Measurements from ENCODE around the gene TSPAN18.

The TSPAN18 gene

DNA sequence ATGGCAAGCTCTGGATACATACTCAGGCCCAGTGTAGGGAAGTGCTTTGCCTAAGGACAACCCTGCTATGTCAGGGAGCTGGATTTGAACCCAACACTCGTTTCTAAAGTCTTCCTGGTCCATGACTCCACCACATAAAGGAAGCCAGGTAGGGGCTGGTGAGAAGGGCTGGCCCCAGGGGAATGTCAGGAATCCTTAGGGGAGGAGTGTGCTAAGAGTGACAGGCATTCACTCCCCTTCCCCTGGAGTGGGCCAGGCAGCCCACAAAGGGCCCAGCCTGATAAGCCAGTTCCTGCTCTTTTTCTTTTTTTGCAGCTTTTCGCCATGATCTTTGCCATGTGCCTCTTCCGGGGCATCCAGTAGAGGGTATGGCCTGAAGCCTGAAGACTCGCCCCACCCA lies 202.1 kb downstream of the TSPAN18 start:
- no peak for DNase-seq

DNA sequence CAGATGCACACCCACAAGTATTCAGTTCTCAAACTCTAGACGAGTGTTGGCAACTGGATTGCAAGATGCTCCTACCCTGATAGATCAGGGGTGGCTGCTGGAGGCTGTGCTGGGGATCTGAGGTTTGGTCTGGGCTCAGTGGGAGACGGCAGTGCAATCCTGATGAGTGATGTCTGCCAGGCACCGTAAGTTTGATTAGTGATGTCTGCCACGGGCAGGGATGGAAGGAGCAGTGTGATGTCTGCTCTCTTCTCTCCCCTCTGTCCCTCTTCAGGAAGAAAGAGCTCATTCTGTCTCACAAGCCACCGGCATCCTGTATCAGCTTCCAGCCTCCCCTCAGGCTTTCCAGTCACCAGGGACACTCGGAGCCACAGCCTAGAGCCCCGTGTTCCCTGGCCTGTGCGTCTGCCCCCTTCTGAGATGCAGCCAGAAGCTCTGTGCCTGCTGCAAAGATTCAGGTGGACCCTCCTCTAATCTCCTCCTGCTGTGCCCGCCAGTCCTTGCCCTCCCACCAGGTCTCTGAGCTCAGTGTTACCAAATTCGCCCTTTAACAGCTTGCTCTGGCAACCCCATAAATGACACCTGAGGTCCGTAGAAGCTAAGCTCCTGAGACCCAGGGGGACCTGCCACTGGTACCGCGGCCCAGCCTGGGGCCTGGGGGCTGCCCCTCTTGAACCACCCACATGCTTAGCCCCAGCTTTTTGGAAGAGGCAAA lies 204.0 kb downstream of the TSPAN18 start:
- no peak for DNase-seq

DNA sequence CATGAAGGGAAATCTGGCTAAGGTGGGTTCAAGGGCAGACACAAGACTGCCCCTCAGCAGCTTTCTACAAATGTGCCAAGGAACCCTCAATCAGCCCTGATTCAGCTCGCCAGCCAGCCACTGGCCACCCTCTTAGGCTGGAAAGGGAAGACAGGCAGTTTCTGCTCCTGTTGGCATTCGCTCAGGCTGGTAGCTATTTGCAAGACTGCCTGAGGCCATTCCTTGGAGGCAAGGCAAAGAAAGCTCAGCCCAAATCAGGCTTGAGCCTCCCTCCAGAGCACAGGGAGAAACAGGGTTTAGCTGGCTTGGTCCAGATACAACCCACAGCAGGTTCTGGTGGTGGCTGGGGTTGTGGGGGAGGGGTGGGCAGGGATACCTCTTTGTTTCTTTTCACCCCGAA lies 204.7 kb downstream of the TSPAN18 start:
- no peak for DNase-seq

DNA sequence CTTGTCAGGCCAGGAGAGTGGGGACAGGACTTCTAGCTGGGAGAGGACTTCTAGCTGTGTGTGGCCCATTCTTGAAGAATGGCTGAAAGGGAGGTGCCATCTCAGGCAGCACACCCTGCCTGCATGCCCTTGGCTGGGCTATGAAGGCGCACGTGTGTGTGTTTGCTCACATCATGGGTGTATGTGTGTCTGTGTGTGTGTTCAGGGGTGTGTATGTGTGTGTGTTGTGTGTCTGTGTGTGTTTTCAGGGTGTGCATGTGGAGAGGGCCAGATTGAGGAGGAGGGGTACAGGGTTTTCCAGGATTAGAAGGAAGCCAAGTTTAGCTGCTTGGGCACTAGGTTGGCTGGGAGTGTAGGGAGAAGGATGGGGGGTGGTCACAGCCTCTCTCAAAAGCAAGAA lies 207.3 kb downstream of the TSPAN18 start:
- no peak for DNase-seq

DNA sequence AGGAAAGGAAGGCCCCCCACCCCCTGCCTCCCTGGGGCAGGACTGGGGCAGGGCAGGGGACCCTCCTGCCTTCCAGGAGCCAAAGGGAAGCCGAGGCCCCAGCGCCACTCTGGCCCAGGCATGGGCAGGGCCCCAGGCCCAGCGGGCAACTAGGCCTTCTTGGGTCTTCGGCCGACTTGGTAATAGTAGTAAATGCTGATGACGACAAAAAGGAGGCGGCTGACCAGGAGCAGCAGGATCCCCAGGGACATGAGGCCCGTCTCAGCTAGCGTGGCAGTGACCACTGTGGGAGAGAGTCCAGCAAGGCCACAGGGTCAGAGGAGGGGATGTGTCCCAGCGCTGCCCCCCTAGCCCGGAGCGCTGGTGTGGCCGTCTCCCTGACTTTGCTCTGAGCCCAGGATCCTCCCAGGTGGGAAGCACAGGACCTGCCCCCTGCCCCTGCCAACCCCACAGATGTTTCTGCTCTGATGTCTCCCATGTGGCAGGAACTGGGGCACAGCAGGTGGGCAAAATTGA lies 208.0 kb downstream of the TSPAN18 start:
- DNase-seq = no peak

DNA sequence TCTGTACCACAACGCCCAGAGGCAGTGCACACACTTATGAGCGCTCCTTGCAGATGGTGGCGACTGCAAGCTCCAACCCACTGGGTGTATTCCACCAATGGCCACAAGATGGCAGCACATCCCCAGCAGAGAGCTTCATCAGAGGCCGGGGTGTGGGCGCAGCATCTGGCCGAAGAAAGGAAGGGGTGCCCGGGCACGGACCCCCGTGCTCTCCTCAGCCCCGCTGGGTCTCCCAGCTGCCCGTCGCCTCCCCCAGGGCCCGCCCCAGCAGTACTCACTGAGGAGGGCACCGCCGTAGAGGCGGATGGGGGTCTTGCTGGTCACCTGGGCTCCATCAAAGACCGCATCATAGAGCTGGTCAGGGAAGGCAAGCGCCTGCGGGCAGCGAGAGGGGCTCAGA lies 209.8 kb downstream of the TSPAN18 start:
- DNase-seq = no peak

DNA sequence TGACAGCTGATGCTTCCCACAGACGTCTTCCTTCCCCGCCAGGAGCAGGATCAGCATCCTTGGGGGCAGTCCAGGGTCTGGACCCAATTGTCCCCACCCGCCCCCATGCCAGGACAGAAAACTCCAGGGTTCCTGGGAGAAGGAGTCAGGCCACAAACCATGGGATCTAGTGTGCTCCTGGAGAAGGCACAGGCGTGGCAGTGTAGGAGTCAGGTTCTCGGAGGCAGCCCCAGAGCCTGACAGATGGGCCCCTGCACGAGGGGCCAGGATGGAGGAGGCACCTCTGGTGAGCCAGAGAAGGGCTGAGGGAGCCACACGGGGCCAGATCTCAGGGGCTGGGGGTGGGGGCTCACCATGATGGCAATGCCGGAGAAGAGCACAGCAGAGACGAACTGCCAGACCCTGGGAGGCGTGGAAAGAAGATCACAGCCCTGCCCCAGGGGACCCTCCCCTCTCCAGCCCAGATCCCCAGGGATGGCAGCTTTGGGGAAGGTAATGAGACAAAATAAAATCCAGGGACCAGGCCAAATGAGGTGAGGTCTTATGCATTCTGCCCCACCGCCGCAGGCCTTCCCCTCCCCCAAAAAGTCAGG lies 210.3 kb downstream of the TSPAN18 start:
- DNase-seq = no peak

DNA sequence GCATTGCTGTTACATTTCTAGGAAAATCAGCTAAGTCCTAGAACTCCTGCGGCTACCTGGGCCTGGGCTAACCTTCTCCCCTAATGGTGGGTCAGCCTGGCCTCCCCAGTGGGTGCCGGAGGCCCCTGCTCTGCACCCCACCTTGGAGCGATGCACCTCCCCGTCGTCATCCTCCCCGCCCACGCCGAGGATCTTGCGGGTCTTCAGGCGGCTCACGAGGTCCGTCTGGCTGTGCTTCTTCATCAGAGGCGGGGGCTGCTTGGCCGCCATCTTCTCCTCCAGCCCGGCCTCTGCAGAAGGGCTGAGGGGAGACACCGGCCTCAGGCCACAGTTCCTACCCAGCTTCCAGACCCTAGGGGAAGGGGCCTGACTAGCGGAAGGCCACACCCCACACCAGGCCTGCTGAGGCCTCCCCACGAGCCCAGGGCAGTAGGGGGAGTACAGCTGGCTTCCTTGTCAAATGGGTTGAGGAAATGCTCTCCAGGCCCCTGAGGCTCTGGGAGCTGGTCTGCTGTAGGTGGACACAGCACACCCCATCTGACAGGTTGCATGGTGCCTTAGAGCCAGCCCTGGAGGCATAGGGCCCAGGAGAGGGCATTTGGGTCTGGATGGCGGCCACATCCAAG lies 211.4 kb downstream of the TSPAN18 start:
- DNase-seq = no peak

DNA sequence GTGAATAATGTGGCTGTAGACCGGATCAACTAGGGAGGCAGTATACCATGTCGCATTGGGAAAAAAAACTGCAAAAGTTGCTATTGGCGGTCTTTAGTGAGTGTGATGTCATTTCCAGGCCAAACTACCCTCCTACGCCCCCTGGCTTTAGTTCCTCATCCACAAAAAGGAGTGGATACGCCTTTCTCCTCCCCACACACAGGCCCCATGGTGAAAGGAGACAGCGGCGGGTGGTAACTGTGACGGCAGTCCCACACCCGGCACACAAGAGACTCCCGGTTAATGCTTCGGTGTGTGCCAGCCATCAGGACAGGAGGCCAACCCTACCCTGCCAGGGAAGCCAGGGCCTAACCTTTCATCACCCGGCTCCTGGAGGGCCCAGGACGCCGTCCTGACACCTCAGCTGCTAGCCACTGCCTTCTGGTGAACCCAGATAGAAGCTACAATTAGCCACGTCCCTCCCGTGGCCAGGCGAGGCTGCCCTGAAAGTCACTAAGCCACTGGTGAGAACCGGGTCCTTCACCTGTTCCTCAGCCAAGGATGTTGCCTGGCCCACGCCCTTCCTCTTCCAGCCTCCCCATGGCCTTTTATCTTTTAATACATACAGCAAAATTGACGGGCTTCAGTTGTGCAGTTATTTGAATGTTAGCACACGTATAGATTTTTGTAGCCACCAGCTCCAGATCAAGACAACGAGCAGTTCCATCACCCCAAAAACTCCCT lies 213.1 kb downstream of the TSPAN18 start:
- no peak for DNase-seq

DNA sequence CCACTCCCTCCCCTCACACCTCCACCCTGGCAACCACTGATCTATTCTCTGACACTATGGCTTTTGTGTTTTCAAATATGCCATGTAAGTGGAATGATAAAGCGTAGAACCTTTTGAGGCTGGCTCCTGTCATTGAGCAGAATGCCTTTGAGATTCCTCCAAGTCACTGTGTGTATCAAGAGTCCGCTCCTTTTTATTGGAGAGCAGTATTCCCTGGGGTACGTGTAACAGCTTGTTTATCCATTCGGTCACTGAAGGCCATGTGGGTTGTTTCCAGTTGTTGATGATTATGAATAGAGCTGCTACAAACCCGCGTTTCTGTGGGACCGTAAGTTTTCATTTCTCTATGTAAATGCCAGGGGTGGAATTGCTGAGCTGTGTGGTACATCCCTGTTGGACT lies 213.6 kb downstream of the TSPAN18 start:
- no peak for DNase-seq

DNA sequence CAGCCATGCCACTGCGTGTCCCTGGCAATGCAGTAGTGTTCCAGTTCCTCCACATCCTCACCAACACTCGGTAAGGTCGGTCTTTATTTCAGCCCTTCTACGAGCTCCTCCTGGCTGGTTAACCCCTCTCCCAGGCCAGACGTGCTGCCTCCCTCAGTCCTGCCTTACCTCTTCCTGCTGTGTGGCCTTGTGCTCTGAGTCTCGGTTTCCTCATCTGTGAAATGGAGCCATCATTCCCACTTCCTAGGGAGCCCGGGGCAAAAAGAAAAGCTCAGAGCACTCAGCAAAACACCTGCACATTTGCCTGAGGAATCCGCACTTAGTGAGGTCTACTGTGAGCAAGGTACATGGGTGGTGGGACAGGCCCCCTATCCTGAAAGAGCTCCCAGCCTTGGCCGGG lies 214.1 kb downstream of the TSPAN18 start:
- no peak for DNase-seq

DNA sequence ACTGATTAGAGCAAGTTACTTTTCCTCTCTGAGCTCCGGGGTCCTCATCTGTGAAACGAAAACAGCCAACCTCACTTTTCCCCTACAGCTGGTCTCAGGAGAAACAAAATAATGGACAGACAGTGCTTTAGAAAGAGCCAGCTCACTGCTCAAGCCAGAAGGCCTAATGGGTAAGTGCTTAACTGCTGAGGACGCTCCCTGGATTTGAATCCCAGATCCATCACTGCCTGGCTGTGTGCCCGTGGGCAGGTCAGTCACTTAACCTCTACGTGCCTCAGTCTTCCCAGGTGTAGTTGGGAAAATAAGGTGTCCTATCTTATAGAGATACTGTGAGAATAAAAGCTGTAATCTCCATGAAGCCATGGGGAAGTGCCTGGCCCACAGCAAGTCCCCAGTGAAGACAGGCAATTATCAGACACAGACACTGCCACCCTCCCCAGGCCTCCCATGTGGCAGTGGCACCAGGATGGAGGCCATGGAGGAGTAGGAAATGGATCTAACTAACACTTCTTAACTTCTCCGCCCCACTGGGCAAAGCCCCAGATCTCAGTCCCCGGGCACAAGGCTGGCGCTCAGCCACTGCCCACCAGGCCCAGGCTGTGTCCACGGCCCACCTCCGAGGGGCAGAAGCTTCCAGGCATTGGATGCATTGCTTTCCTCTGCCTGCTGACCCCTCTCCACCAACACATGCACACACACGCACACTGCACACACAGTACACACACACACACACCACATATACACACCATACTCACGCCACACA lies 214.7 kb downstream of the TSPAN18 start:
- DNase-seq = no peak

DNA sequence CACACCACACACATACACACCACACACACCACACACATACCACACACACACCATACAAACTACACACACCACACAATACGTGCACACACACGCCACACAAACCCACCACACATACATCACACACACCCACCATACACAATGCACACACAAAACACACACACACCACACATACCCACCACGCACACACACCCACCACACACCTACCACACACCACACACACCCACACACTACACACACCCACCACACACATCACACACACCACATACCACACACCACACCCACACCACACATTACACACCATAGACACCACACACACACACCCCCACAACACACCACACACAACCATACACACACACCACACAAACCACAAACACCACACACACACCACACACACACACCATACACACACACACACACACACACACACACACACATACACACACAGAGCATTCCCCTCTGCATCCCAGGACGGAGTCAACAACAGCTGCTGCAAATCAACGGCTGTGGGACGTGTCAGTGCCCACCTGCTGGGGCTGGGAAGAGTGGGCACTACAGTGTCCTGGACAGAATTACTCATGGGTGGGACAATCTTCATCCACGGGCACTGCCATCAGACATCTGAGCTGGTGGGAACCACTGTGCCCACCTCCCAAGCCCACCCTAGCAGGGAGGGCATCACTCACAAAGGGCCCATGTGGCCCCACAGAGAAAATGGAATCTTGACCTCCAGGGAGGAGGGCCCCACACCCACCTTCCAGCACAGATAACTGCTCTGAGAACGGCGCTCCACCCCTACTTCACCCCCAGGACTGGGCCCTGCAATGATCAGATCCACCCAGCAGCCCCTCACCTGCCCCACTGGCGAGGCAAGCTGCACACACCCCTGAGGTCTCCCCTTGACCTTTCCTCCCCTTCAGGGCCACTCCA lies 215.5 kb downstream of the TSPAN18 start:
- DNase-seq = no peak

DNA sequence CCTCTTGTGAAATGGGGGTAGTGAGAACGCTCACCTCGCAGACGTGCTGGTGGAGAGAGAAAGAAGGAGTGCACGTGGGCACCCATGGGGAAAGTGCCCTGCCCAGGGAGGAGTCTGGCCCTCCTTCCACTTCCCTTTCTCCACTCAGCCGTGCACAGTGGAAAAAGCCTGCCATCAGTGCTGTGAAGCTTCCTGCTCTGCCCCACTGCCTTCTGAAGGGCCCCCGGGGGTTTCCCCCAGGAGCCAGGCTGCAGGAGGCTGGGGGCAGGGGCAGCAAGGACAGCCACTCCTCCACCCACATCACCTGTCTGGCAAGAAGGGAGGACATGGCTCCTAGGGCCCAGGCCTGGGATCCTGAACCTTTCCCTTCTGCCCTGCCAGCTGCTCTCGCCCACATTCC lies 216.4 kb downstream of the TSPAN18 start:
- no peak for DNase-seq

DNA sequence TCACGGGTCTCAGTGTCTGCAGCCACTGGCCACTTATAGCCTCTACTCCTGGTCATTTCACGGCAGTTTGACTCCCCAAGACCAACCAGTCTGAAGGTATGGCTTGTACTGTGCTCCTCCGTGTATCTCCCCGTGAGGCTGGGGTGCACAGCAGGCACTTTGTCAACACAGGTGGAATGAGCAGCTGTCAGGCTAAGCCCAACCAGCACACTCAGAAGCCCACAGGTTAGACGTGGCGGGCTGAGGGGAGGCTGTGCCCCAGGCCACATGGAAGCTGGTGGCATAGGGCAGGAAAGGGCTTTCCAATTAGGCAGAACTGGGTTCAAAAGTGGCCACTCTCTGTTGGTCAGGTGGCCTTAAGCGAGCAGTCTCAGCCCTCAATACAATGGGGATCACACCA lies 216.9 kb downstream of the TSPAN18 start:
- no peak for DNase-seq

DNA sequence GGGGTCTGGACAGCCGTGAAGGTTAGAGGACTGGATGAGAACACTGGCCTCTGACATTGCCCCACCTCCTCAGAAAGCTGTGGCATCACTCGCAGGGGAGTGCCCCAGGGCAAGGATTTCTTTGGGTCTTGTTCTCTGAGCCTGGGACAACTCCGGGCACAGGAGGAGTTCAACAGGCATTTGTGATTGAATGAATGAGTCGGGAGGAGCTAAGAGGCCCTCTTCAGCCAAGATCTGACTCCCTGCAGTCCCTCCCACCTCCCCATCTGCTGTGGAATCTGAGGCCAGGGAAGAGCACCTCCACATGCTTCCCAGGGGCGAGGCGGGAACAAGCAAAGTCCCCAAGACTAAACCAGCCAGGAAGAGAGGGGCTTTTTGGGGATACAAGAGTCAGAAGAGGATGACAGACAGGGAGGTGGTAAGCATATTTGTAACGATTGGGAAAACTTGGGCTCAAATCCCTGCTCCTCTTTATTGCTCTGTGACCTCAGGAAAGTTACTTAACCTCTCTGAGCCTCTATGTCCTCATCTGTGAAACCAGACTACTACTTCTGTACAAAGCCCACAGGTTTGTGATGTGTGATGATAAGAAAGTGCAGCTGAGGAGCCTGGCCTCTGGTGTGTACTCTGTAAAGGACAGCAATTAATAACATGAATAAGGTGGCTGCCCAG lies 217.6 kb downstream of the TSPAN18 start:
- no peak for DNase-seq

DNA sequence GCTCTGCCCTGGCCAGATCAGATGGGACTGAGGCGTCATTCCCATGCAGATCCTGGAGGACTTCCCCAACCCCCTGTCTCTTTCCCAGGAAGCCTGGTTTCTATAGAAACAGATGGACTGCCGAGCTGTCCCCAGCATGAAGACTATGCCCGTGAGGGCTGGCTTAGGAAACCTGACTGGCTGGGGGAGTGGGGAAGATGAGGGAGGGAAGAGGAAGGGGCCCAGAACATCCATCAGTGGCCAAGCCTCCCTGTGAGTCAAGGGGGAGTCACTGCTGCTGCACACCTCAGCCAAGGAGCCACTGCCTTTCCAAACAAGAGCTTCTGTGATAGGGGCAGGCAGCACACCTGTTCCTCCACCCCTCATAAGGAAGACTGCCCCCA lies 218.1 kb downstream of the TSPAN18 start:
- no peak for DNase-seq

DNA sequence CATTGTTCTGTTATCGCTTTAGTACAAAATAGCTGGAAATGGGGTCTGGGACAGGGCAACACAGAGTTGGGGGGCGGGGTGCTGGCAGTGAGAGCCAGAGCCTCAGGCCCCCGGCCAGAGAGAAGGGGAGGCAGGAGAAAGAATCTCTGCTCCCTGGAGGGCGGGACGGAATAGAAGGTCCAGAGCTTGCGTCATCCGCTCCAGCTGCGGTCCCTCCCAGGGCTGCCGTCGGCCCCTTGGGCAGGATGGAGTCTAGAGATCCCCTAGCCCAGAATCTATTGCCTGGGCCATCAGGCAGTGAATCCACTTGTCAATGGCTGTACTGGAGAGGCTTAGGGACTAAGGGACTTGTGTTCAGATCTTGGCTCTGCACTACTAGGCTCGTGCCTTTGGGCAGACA lies 218.9 kb downstream of the TSPAN18 start:
- DNase-seq = no peak

DNA sequence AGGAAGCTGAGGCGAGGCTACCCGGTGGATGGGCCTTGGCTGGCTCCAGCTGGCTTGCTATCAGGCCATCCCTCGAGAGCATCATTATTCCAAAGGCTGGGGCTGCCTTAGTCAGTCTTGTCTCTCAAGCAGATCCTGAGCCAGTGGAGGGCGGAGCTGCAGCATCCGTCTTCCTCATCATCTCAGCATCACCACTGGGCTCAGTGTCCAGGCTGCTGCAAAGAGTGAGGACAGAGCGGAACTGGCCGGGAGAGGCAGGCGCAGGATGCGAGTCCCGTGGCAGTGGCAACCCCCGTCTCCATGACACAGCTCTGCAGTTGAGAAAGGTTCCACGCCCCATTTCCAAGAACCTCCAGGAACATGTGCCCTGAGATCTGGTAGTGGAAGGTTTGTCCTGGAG lies 219.5 kb downstream of the TSPAN18 start:
- no peak for DNase-seq

DNA sequence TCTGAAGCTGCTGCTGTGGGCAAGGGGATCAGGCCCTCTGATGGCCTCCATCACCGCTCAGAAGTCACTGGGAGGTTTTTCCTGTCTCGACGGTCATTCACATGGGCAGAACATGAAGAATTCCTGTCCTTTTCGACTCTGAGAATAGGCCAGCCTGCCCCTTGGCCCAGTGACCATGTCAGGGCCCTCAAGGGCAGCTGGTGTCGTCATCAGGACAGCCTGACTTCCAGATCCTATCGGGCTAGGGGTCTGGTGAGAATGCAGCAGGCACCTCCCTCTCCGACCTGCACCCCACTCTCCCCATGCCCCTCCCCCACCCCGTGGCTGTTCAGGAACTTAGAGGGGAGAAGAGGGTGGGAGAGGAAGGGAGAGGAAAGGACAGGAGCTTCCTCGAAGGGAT lies 220.4 kb downstream of the TSPAN18 start:
- no peak for DNase-seq

DNA sequence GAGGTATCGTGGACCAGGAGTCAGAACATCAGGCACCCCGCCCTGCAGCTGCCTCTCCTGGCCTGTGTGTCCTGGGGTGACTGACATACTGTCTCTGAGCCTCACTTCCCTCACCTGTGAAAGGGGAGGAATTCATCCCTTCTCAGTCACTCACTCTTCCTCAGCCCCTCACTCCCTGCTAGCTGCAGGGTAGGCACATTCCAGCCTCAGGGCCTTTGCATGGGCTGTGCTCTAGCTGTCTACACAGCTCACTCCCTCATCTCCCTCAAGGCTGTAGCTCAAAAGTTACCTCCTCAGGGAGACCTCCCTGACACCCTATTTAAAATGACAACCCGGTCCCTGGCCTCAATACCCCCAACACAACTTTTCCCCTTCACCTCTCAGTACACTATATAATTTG lies 221.4 kb downstream of the TSPAN18 start:
- DNase-seq = no peak
